ENCODE measurements around the gene UBAC2.

- TF ChIP-seq CTCF (IDR thresholded peaks at IDR 0.05) (no peak), POLR2A (IDR thresholded peaks at IDR 0.05) (no peak), EP300 (IDR thresholded peaks at IDR 0.05) (no peak)
These were observed 76.1 kb downstream of the UBAC2 start for GRCh38 chr13:99276706-99277105.
